Amniotic epithelial cell (primary cell): ENCODE measurements around the gene SLC5A3.
A peak's percentile ranks its signal among the peaks of the same experiment; 100 is the strongest.

Source experiments
- DNase-seq: peaks from one replicate; pipeline ENCODE4 v3.0.0-alpha.2; 2010; ENCODE audit warnings: low read depth

SLC5A3 gene

GRCh38 chr21:34100337-34100736 is 27.0 kb downstream of the SLC5A3 start:
- no peak for DNase-seq

- no peak for DNase-seq
Observed at GRCh38 chr21:34100790-34101189, 27.4 kb downstream of the SLC5A3 start.

GRCh38 chr21:34105947-34106541 is 32.7 kb downstream of the SLC5A3 start:
- peak; percentile 44 for DNase-seq

- DNase-seq: no peak
Observed at GRCh38 chr21:34107606-34108005, 34.2 kb downstream of the SLC5A3 start.

- DNase-seq: no peak
Observed at GRCh38 chr21:34109075-34109474, 35.7 kb downstream of the SLC5A3 start.

GRCh38 chr21:34110594-34111202 is 37.3 kb downstream of the SLC5A3 start:
- no peak for DNase-seq

- DNase-seq: peak; percentile 96
Observed at GRCh38 chr21:34112316-34113033, 39.1 kb downstream of the SLC5A3 start.

- DNase-seq: peak; percentile 41
Observed at GRCh38 chr21:34113842-34114241, 40.5 kb downstream of the SLC5A3 start.

- DNase-seq: no peak
Observed at GRCh38 chr21:34115160-34115559, 41.8 kb downstream of the SLC5A3 start.

GRCh38 chr21:34116569-34116968 is 43.2 kb downstream of the SLC5A3 start:
- DNase-seq: no peak

- no peak for DNase-seq
Observed at GRCh38 chr21:34120867-34121266, 47.5 kb downstream of the SLC5A3 start.

GRCh38 chr21:34122047-34122446 is 48.7 kb downstream of the SLC5A3 start:
- no peak for DNase-seq
